ENCODE results near the gene PCDHB16.
"Not testable (repeated sequence)": the region's sequence is repeated elsewhere in the genome, so short reads cannot be mapped to it uniquely, and the experiment has no call there.

- TF ChIP-seq EZH2 (IDR thresholded peaks at IDR 0.05; ENCODE audit: insufficient read depth, poor library complexity, severe bottlenecking); EZH2phosphoT487 (IDR thresholded peaks at IDR 0.05; ENCODE audit: insufficient read depth, low read depth): not testable (repeated sequence)
These were observed 31.6 kb downstream of the PCDHB16 start, which contains the start of gene PCDHB13 for GRCh38 chr5:141213656-141214339.

Measured in GM23248 (cell line).